Smooth muscle cell (in vitro differentiated cells): ENCODE measurements around the gene TMEM187. TPM values are rescaled to one million over a fixed set of nuclear protein-coding genes. Genes with fewer than 3 reads are reported as not detected.

Source experiments
- DNase-seq: peaks from one replicate; lab custom pipeline; 2025; ENCODE audit not compliant: unreplicated experiment; lab: John Stamatoyannopoulos, UW
- H2AFZ ChIP-seq: fragments of 200-600 bp; sonication (generic); 2 replicates; pipeline ENCODE4 v1.6.0; 2016; ENCODE audit warnings: antibody characterized with exemption, low read depth, mild to moderate bottlenecking
- H3F3A ChIP-seq: fragments of 200-600 bp; sonication (generic); 2 replicates; pipeline ENCODE4 v1.6.0; 2017; ENCODE audit warnings: antibody characterized with exemption, low read depth
- H3K27ac ChIP-seq: fragments of 200-600 bp; sonication (generic); 2 replicates; pipeline ENCODE4 v1.5.1; 2016; ENCODE audit warnings: low read depth, mild to moderate bottlenecking
- H3K27me3 ChIP-seq: fragments of 200-600 bp; sonication (generic); 2 replicates; pipeline ENCODE4 v1.6.1; 2016; ENCODE audit warnings: low read depth, mild to moderate bottlenecking
- H3K36me3 ChIP-seq: fragments of 200-600 bp; sonication (generic); 2 replicates; pipeline ENCODE4 v1.5.1; 2016; ENCODE audit warnings: low read depth
- H3K4me1 ChIP-seq: fragments of 200-600 bp; sonication (generic); 2 replicates; pipeline ENCODE4 v1.5.1; 2016; ENCODE audit warnings: low read depth
- H3K4me2 ChIP-seq: fragments of 200-600 bp; sonication (generic); 2 replicates; pipeline ENCODE4 v1.6.0; 2016; ENCODE audit warnings: mild to moderate bottlenecking
- H3K4me3 ChIP-seq: fragments of 200-600 bp; sonication (generic); 2 replicates; pipeline ENCODE4 v1.5.1; 2016; ENCODE audit warnings: mild to moderate bottlenecking
- H3K79me2 ChIP-seq: fragments of 200-600 bp; sonication (generic); 2 replicates; pipeline ENCODE4 v1.6.0; 2016; ENCODE audit warnings: low read depth, mild to moderate bottlenecking
- H3K9ac ChIP-seq: fragments of 200-600 bp; sonication (generic); 2 replicates; pipeline ENCODE4 v1.6.0; 2016; ENCODE audit warnings: low read depth
- H3K9me3 ChIP-seq: fragments of 200-600 bp; sonication (generic); replicated peaks from 2 replicates; pipeline ENCODE4 v1.5.1; 2016; ENCODE audit warnings: low read depth
- H4K20me1 ChIP-seq: fragments of 200-600 bp; sonication (generic); 2 replicates; pipeline ENCODE4 v1.6.0; 2016; ENCODE audit warnings: low read depth
- WGBS: methylation state at CpG from one replicate; pipeline ENCODE4 v1.1.7; 2016; ENCODE audit warnings: low lambda C conversion rate; 5-methylcytosine and 5-hydroxymethylcytosine counted together
- polyA plus RNA-seq: library from polyadenylated mRNA; unstranded; fragments of >200 nt; fragmentation: Nextera tagmentation; extraction: Ambion mirVana; gene quantifications from 2 replicates; pipeline ENCODE4 v1.2.1, GENCODE V29; 2016
- total RNA-seq: library from RNA; depleted of rRNA; stranded (reverse); fragments of >200 nt; gene quantifications from 2 replicates; pipeline ENCODE4 v1.2.3, GENCODE V29; 2014
- TF ChIP-seq, protein P1 (sequence below): fragments of 200-600 bp; sonication (generic); IDR thresholded peaks from 2 replicates; pipeline ENCODE4 v1.5.1; 2017; ENCODE audit warnings: borderline replicate concordance, mild to moderate bottlenecking, antibody characterized with exemption; ENCODE audit not compliant: insufficient read depth, poor library complexity, severe bottlenecking

Gene TMEM187
- total RNA-seq (5.0 and 6.2 TPM in 2 replicates), polyA plus RNA-seq (9.8 and 11.2 TPM in 2 replicates)

GRCh38 chrX:153972368-153973126, at the start of gene TMEM187:
TMEM187 (plus strand) TSS chrX:153972754; CDS start chrX:153982063, 9,309 bp downstream.
- no peaks in the 10 kb centered on the region for H3K27me3 ChIP-seq
- peaks cover 22% of the 10 kb centered on the region for H3K79me2 ChIP-seq
- peak; percentile 48 for DNase-seq
- H3K9me3 ChIP-seq: no peaks in the 10 kb centered on the region
- no peaks in the 10 kb centered on the region for H3K4me1 ChIP-seq
- H3K36me3 ChIP-seq: no peaks in the 10 kb centered on the region
- H3K4me2 ChIP-seq: peak within 1 kb of the TSS; percentile 87
- no peaks in the 10 kb centered on the region for H3F3A ChIP-seq
- 61% methylated on average over 74 of the region's 103 CpGs for WGBS
- H3K4me3 ChIP-seq: peak within 1 kb of the TSS; percentile 72
- peak within 1 kb of the TSS; percentile 99 for H3K9ac ChIP-seq
- peak within 1 kb of the TSS; percentile 99 for H3K27ac ChIP-seq
- peaks cover 30% of the 10 kb centered on the region for H4K20me1 ChIP-seq
- no peak within 1 kb of the TSS for H2AFZ ChIP-seq
- TF ChIP-seq, protein P1, sequence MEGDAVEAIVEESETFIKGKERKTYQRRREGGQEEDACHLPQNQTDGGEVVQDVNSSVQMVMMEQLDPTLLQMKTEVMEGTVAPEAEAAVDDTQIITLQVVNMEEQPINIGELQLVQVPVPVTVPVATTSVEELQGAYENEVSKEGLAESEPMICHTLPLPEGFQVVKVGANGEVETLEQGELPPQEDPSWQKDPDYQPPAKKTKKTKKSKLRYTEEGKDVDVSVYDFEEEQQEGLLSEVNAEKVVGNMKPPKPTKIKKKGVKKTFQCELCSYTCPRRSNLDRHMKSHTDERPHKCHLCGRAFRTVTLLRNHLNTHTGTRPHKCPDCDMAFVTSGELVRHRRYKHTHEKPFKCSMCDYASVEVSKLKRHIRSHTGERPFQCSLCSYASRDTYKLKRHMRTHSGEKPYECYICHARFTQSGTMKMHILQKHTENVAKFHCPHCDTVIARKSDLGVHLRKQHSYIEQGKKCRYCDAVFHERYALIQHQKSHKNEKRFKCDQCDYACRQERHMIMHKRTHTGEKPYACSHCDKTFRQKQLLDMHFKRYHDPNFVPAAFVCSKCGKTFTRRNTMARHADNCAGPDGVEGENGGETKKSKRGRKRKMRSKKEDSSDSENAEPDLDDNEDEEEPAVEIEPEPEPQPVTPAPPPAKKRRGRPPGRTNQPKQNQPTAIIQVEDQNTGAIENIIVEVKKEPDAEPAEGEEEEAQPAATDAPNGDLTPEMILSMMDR: no peak

- no peak for DNase-seq
- no peaks in the 10 kb centered on the region for H3K9me3 ChIP-seq
- H3K9ac ChIP-seq: no peak overlapping the region
- no peaks in the 10 kb centered on the region for H4K20me1 ChIP-seq
- H3K27ac ChIP-seq: no peak overlapping the region
- no peaks in the 10 kb centered on the region for H3K79me2 ChIP-seq
- no peaks in the 10 kb centered on the region for H3K27me3 ChIP-seq
- no peak overlapping the region for H3K4me2 ChIP-seq
- no peaks in the 10 kb centered on the region for H3K4me1 ChIP-seq
- no peaks in the 10 kb centered on the region for H3F3A ChIP-seq
- no peak overlapping the region for H3K4me3 ChIP-seq
- WGBS: 81% methylated on average over 25 of the region's 25 CpGs
- H2AFZ ChIP-seq: no peak overlapping the region
- TF ChIP-seq, protein P1: peak; percentile 2
- no peaks in the 10 kb centered on the region for H3K36me3 ChIP-seq
Measured at GRCh38 chrX:153922932-153923857, 49.4 kb upstream of the TMEM187 start.

DNA sequence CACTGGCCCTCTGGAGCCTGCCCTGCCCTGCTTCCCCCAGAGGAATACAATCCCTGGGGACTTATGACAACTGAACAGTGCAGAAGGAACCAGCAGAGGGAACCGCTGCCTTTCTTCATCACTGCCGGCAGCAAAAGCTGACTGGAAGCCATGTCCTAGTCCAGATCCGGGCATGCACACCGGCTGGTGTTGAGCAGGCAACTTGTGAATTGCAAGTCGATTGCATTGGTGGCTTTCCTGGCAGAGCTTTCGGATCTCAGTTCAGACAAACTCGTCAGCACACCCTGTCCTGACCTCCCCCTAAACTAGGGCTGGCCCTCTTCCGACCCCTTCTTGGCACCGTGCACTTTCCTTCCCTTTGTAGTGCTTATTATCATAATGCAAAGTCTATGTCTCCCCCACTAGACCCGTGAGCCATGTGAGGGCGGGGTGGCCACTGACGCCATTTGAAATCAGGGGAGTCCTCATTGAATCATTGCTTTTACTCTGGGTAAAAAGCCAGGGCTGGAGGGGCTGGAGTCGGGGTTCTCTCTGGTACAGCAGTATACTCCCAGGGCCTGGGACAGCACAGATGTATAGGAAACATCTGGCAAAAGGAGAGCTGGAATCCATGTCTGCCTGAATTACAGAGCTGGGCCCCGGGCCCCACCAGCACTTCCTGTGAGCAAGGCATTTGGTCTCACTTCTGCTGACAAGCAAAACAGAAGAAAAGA, 48.2 kb upstream of the TMEM187 start:
- H3K27ac ChIP-seq: no peak overlapping the region
- no peaks in the 10 kb centered on the region for H3K36me3 ChIP-seq
- DNase-seq: no peak
- H3K27me3 ChIP-seq: no peaks in the 10 kb centered on the region
- no peak overlapping the region for H3K9ac ChIP-seq
- WGBS: 63% methylated on average over 14 of the region's 14 CpGs
- TF ChIP-seq, protein P1: no peak
- H3K4me3 ChIP-seq: no peak overlapping the region
- no peaks in the 10 kb centered on the region for H3F3A ChIP-seq
- H3K79me2 ChIP-seq: no peaks in the 10 kb centered on the region
- H4K20me1 ChIP-seq: no peaks in the 10 kb centered on the region
- no peaks in the 10 kb centered on the region for H3K9me3 ChIP-seq
- H3K4me2 ChIP-seq: no peak overlapping the region
- H3K4me1 ChIP-seq: no peaks in the 10 kb centered on the region
- H2AFZ ChIP-seq: no peak overlapping the region
